Measurements from ENCODE around the gene PPFIA4.

GRCh38 chr1:202987922-202988583 is 38.2 kb upstream of the PPFIA4 start:
- TF ChIP-seq CTCF (IDR thresholded peaks at IDR 0.05): no peak
- TF ChIP-seq USF1 (CRISPR knock-in tag; IDR thresholded peaks at IDR 0.05): no peak
- TF ChIP-seq SP1 (CRISPR knock-in tag; conservative IDR thresholded peaks at IDR 0.05): no peak
- no peak for TF ChIP-seq TP53 (CRISPR knock-in tag; IDR thresholded peaks at IDR 0.05)
- no peak for TF ChIP-seq FOXP4 (CRISPR knock-in tag; IDR thresholded peaks at IDR 0.05)
- TF ChIP-seq, protein P1, sequence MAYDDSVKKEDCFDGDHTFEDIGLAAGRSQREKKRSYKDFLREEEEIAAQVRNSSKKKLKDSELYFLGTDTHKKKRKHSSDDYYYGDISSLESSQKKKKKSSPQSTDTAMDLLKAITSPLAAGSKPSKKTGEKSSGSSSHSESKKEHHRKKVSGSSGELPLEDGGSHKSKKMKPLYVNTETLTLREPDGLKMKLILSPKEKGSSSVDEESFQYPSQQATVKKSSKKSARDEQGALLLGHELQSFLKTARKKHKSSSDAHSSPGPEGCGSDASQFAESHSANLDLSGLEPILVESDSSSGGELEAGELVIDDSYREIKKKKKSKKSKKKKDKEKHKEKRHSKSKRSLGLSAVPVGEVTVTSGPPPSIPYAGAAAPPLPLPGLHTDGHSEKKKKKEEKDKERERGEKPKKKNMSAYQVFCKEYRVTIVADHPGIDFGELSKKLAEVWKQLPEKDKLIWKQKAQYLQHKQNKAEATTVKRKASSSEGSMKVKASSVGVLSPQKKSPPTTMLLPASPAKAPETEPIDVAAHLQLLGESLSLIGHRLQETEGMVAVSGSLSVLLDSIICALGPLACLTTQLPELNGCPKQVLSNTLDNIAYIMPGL (CRISPR knock-in tag; IDR thresholded peaks at IDR 0.05): no peak
- TF ChIP-seq, protein P2, sequence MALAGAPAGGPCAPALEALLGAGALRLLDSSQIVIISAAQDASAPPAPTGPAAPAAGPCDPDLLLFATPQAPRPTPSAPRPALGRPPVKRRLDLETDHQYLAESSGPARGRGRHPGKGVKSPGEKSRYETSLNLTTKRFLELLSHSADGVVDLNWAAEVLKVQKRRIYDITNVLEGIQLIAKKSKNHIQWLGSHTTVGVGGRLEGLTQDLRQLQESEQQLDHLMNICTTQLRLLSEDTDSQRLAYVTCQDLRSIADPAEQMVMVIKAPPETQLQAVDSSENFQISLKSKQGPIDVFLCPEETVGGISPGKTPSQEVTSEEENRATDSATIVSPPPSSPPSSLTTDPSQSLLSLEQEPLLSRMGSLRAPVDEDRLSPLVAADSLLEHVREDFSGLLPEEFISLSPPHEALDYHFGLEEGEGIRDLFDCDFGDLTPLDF (CRISPR knock-in tag; IDR thresholded peaks at IDR 0.05): no peak
